NK-92 (cell line): ENCODE results near the gene PTRH1.
"Not testable (repeated sequence)": the region's sequence is repeated elsewhere in the genome, so short reads cannot be mapped to it uniquely, and the experiment has no call there.

Source experiments
- DNase-seq: peaks from one replicate; lab custom pipeline; 2025; ENCODE audit not compliant: unreplicated experiment; lab: John Stamatoyannopoulos, UW

The PTRH1 gene

GRCh38 chr9:127715470-127716337, at the start of gene PTRH1, which contains the start of gene TTC16:
Gene PTRH1, minus strand, starts transcription at chr9:127715663. Its CDS starts 24 bp downstream, at chr9:127715639.
Gene TTC16, plus strand, starts transcription at chr9:127716079. Its CDS starts 67 bp downstream, at chr9:127716146.
- DNase-seq, result peak; percentile 75

- DNase-seq, result no peak
Measured at GRCh38 chr9:127763918-127764384, 48.5 kb upstream of the PTRH1 start.

GRCh38 chr9:127762111-127762676, 46.7 kb upstream of the PTRH1 start:
- no peak for DNase-seq

- DNase-seq, result no peak
Measured at GRCh38 chr9:127761491-127761956, 46.1 kb upstream of the PTRH1 start.

DNA sequence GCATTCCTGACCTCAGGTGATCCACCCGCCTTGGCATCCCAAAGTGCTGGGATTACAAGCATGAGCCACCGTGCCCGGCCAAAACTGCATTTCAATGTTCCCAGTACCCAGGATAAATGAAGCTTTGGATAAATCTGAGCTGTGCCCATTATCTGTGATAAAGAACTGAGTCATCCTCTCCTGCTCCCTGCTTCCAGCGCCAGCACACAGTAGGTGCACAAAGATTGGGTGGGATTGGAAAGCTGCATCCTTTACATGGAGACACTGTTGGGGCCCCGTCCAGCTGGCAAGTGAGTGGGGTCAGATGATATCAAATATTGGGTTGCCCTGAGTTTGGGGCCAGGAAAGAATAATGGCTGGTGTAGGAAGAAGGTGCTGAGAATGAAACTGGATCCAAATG, 45.6 kb upstream of the PTRH1 start:
- no peak for DNase-seq

DNA sequence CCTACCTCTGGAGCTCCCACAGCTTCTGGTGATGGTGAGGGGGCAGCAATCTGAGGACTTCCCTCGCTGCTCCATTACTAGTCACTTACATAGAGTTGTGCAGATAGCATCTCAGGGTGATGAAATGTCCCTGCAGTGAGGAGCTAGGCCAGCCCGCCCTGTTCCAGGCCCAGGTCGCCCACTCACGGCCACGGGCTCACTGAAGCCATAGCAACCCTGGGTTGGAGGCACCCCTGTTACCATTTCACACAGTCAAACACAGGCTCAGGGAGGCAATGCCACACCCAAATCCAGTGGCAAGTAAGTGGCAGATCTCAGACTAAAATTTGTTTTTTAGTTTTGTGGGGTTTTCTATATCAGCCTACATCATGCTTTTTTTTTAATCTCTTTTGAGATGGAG, 43.4 kb upstream of the PTRH1 start:
- DNase-seq, result no peak

GRCh38 chr9:127756776-127757175, 41.3 kb upstream of the PTRH1 start:
- not testable (repeated sequence) for DNase-seq

DNA sequence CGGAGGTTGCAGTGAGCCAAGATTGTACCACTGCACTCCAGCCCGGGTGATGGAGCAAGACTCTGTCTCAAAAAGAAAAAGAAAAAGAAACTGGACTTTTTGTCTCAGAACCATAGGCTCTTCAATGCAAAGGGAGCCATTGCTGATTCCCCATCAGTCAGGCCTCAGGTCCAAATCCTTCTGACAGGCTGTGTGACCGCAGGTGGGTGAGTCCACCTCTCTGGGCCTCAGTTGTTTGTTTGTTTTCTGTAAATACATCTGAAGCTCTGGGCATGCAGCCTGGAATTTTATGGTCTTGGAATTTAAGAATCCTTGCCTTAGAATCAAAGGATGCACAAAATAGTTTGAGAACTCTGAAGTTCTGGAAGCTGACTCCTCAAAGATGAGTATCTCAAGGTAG, 40.8 kb upstream of the PTRH1 start:
- DNase-seq, result no peak

DNA sequence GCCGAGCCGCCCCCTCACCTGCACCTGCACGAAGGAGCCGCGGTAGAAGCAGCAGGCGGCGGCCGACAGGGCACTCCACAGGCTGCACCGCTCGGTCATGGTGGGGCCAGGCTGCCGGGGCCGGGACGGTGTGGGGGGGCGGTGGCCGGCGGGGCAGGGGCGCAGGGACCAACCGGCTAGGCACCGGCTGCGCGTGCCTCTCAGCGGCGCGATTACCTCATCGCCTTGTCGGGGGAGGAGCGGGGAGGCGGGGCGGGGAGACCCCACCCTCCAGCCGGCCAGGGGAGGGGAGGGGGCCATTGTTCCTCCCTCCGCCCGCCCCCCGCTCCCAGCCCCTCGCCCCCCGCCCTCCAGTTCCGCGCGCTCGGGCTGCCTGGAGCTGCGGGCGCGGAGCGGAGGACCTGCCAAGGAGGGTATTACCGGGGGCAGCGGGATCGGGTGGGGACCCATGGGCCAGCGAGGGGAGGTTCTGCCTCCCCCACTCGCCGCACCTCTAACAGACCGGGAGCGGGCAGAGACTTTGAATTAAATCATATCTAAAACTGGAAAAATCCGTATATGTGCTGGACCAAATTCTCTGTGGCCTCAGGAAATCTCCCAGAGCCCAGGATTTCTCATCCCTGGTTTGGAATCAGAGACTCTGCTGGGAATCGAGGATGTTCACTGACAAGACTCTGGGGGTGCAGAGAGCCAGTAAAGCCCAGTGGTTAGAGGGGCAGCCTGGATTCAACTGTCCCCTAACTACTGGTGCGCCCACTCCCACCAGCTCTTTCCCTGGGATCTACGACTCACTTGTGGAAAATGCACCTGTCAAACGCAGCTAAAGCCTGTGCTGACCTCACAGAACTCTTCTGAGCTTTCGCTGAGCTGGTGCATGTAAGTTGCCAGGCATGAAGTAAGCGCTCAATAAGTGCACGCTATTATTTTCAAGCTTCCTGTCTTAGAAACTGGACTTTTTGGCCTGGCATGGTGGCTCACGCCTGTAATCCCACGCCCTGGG, 39.9 kb upstream of the PTRH1 start:
- no peak for DNase-seq

DNA sequence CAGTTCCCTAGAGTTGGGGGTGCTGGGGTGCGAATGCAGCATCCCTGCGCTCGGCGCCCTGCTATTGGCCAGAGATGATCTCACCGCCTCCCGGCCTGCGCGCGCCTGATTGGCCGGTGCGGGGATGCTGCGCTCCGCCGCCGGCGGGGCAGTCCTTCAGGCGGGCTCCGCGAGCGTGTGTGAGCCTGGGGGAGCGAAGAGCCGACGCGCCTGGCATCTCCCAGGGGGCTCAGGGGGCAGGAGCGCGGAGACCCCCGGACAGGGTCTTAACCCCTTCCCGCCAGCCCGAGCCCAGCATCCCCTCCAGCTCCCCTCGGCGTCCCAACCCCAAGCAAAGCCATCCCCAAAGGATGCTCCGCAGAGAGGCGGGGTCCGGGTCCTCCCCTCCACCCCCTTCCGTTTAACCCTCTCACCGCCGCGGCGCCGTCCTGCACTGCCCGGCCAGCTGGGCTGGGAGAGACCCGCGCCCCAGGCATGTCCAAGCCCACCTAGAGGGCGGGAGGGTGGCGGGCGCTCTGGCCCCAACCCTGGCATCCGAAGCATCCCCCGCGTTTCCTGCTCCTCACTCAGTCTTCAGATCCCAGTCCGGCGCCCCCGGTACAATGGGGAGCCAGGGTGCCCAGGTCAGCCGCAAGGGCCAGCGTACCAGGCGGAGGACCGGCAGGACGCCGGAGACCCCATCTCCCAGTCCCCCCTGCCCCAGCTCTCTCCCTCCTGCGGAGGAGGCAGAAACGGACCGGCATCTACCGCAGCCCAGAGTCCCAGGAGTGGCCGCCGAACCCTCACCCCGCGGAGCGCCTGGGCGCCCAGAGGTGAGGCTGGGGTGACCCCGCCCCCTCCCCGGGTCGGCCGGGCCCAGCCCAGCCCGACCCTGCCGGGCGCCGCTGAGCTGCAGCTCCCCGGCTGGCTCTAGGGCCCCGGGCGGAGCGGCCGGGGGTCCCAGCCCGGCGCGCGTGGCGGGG, 38.9 kb upstream of the PTRH1 start:
- DNase-seq, result no peak

GRCh38 chr9:127753622-127754021, 38.2 kb upstream of the PTRH1 start:
- no peak for DNase-seq

- no peak for DNase-seq
Measured at GRCh38 chr9:127753148-127753547, 37.7 kb upstream of the PTRH1 start.

DNA sequence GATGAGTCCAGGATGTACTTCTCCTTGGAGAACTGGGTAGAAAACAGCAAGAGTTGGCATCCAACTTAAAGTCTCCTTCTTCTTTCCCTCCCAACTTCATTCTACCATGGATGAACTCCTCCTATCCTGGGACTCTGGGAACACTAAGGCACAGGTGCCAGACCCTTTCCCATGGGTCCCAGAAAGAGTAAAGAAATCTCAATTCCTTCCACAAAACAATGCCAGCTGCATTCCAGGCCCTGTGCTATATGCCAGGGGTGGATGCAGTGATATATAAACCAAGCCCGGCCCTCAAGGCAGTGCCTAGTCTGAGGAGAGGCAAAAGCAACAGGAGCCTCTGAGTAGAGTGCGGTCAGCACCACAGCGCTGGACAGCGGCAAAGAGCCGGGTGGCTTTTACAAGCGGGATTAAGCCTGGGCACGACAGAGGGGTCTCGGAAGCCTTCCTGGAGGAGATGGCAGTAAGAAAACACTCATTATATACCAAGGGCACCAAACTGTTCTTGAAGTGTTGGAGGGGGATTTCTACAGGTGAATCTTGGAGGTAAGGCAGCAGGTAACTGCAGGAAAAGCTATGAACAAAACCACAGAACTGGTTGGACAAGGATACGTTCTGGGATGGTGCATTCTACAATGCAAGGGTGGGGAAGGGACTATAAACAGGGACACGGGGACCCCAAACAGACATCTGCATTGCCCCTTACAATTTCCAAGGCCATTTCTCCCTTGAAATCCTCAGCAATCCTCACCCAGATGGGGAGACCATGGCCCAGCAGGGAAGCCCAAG, 36.0 kb upstream of the PTRH1 start:
- no peak for DNase-seq

DNA sequence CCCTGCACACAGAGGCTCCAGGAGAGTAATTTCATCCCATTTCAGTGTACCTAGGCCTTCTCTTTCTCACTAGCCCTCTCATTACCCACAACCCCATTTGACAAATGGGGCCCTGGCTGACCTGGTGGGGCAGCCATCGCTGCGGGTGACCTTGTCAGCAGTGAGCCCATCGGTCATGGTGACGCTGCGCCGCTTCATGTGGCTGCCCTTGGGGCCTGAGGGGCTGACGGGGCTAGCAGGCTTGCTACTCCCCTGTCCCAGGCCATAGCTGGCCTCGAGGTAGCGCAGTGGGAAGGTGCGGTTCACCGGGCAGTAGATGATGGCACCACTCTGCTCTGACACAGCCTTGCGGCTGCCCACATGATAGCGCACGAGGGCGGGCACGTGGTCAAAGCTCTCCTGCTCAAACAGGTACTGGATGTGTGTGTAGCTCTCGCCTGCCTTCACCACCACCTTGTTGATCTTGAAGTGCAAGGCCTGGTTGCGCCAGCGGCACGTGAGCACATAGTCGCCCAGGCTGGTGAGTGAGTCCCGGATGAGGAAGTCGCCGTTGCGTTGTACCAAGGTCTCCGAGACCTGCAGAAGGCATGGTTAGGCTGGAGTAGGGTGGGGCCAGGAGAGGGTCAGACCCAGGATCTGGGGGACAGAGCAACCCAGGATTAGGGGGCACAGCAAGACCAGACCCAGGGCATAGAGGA, 33.8 kb upstream of the PTRH1 start:
- no peak for DNase-seq

DNA sequence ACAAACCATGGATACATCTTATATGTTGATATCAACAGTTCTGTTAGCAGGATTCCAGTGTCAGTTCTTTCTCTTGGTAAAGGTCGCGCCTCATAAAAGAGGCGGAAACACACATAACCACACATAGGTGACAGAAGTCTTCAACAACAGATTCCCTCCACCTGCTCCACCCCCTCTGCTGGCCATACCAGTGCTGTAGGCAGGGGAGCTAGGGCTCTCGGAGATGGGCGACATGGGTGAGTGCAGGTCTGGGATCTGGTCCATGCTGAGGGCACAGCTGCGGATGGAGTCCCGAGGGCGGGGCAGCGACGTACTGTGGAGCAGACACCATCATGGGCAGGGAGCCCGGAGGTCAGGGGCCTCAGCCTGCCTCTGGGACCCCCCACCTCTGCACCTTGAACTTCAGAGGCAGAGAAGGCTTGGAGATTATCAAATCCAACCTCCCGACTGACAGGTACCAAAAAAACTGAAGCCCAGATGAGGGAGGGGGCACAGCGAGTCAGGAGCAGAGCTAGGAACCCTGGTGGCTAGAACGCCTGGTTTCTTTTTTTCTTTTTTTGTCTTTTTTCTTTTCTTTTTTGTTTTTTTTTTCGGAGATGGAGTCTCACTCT, 31.6 kb upstream of the PTRH1 start:
- no peak for DNase-seq

DNA sequence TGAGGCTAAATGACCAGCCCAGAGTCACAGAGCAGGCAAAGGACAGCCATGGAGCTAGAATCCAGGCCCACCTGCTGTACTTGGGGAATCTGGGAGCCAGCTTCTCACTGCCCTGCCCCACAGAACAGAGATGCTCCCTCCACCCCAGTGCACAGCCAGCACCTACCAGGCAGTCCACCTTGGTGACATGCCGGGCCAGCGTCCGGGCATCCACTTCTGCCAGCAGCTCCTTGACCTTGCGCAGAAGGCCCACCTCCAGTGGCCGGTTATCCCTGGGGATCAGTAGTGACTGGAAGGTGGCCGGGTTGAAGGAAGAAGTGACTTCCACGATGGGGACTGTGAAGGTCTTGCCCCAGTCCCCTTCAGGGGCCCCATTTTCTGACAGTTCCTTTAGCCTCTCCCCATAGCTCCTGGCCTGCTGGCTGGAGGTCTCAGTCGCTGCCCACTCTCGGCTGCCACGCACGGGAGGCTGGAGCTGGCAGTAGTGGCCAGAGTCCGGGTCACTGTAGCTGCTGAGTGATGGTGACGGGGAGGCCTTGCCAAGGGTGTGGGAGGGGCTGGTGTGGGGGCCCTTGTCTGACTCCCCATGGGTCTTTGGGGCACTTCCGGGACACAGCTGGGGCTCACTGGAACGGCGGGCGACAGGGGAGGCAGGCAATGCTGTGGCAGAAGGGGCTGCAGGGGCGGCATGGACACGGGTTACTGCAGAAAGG, 29.1 kb upstream of the PTRH1 start:
- DNase-seq, result no peak

DNA sequence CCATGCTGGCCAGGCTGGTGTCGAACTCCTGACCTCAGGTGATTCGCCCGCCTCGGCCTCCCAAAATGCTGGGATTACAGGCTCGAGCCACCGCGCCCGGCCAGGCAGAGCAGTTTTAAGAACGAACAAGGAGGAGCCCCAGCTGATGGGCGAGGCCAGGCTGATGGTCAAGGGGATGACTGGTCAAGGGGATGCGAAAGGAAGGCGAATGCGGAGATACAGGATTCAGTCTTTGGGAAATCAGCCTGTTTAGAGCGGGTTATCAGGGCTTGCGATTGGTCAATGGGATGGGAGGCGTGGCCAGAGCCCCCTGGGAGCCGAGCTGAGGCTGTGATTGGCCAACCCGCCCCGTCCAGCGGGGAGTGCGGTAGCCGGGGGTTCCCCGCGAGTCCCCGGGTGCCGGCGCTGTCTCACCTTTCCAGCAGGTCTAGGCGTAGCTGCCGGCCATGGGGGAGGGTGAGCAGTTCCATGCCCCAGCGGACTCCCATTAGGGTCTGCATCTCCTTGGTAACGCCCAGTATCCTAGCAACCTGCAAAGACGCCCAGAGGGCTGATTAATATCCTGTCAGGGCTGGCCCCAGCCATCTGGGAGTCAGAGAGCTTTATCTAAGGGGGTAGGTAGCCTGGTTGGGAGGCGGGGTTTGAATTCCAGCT, 27.1 kb upstream of the PTRH1 start:
- DNase-seq, result no peak
